GM20000 (cell line): ENCODE results near the gene CLIC4.
"Not testable (repeated sequence)": the region's sequence is repeated elsewhere in the genome, so short reads cannot be mapped to it uniquely, and the experiment has no call there.

Source experiments
- DNase-seq: peaks from one replicate; pipeline ENCODE4 v3.0.0; 2012; ENCODE audit warnings: low spot score
- CTCF ChIP-seq: IDR thresholded peaks from 2 replicates; pipeline ENCODE4 v1.5.1; 2012; ENCODE audit warnings: mild to moderate bottlenecking, control low read depth; ENCODE audit errors: extremely low read depth, missing control alignments

The CLIC4 gene

GRCh38 chr1:24801176-24801575, 55.9 kb downstream of the CLIC4 start:
- no peak for DNase-seq
- no peak for TF ChIP-seq CTCF

DNA sequence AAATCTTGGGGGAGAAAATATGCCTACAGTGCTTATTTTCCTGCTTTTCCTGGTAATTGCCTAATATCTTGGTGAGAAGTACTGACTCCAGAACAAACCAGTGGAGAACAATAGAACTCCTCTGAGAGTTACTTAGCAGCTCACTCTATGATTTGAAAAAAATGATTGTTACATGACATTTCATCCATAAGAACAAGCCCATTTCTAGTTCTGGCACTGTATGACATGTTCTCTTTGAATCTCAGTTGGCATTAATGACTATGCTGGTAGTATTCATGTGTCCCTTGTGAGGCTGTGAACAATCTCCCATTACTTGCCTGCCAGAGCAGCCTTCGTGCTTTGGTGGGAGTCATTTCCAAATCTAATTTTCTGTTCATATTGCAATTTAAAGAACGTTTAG, 58.0 kb downstream of the CLIC4 start:
- DNase-seq = no peak
- TF ChIP-seq CTCF = no peak

DNA sequence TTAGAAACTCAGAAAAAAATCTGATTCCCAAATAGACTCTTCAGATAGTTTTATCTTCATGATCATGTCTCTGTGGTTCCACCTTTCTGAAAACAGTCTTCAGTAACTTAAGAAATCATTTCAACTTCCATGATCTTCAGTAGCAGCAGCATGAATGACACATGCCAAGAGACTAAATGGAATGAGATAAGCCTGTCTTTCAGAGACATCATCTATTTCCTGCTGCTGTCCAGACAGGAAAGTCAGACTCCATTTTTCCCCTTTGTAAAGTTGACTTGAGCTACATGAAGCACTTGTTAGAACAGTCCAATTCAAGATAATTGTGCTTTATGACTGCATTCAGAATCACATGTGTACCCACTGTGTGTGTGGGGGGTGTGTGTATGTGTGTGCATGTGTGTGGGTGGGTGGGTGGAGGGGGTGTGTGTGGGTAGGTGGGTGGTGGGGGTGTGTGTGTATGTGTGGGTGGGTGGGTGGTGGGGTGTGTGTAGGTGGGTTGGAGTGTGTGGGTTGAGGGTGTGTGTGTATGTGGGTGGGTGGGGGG, 58.8 kb downstream of the CLIC4 start:
- DNase-seq = no peak
- no peak for TF ChIP-seq CTCF

- no peak for TF ChIP-seq CTCF
- DNase-seq = no peak
Measured at GRCh38 chr1:24805534-24806301, 60.5 kb downstream of the CLIC4 start.

DNA sequence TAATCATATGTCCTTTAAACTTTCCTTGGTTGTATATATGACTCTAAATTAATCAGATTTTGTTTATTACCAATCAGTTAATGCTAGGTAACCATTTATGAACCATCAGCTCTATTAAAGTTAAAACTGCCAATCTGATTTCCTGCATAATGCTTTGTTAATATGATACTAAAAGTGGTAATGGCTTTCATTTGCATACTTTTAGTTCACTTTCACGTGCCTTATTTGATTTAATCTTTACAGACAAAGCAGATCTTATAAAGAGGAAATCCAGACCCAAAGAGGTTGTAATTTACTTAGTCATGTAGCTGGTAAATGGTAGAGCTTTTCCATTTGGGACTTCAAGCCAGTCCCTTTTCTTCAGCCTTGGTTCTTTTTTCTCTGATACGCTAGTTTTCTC, 61.3 kb downstream of the CLIC4 start:
- no peak for TF ChIP-seq CTCF

GRCh38 chr1:24811494-24811893, 66.2 kb downstream of the CLIC4 start:
- not testable (repeated sequence) for DNase-seq

More for the DNA sequence above, 61.3 kb downstream of the CLIC4 start:
- DNase-seq = no peak

DNA sequence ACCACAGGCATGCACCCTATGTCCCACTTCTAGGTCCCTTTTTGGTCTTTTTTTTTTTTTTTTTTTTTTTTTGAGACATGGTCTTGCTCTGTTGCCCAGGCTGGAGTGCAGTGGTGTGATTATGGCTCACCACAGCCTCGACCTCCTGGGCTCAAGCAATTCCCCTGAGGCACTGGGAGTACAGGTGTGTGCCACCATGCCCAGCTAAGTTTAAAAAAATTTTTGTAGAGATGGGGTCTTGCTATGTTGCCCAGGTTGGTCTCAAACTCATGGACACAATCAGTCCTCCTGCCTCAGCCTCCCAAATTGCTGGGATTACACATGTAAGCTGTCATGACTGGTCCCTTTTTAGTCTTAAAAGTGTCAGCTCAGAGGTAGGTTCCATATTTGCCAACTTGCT, 75.0 kb downstream of the CLIC4 start:
- not testable (repeated sequence) for DNase-seq

DNA sequence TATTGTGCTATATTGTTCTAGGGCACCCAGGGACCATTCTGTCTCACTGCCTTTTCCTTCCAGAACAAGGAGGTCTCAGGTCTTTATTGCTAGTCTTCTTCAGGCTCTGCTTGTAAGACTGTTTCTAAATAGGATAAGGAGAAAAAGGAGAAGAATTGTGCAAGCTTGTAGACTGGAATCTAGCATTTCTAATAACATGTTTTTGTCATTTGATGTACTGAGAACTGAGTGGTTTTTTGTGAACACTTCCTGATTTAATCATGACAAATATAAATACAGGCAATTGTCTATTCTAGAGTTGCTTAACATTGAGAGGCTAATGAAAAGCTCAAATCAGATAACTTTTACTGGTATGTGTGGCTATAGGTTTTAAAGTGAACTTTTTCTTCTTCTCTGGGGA, 77.6 kb downstream of the CLIC4 start:
- no peak for TF ChIP-seq CTCF
- no peak for DNase-seq

GRCh38 chr1:24823486-24823885, 78.2 kb downstream of the CLIC4 start:
- not testable (repeated sequence) for DNase-seq
